Adrenal gland (tissue), 5 donors: ENCODE results near the gene TTLL11.

Experiments used
- CTCF ChIP-seq, 6 experiments: fragments of 450-650 bp in 4 of 6; fragments of 200-600 bp in 2 of 6; sonication (generic) in 1 of 6; IDR thresholded peaks; 1 replicate in 5 of 6; 2 replicates in 1 of 6; pipeline versions ENCODE4 v1.5.1 to v1.8.0; 2016 to 2021; ENCODE audit warnings: antibody characterized with exemption in 6 of 6, mild to moderate bottlenecking in 2 of 6, moderate library complexity in 1 of 6
- POLR2A ChIP-seq, 2 donors: fragments of 450-650 bp; IDR thresholded peaks; one replicate each; pipeline ENCODE4 v1.6.1; 2017; ENCODE audit warnings: antibody characterized with exemption in 2 of 2, mild to moderate bottlenecking in 2 of 2, moderate library complexity in 1 of 2
- donor health status: DM: no; HTN: no; CAD: no.

GRCh38 chr9:121788686-121789366 is 304.3 kb downstream of the TTLL11 start:
- no peak for TF ChIP-seq POLR2A (IDR thresholded peaks at IDR 0.05)
- TF ChIP-seq CTCF (IDR thresholded peaks at IDR 0.05), result no peak
